H9 (cell line): ENCODE results near the gene TCTA. TPM values are rescaled to one million over a fixed set of nuclear protein-coding genes. Genes with fewer than 3 reads are reported as not detected.

Experiments used
- DNase-seq: peaks from one replicate; pipeline ENCODE4 v3.0.0-alpha.2; 2017
- H2AFZ ChIP-seq: one replicate; pipeline ENCODE4 v1.6.1; 2013; ENCODE audit warnings: mild to moderate bottlenecking, low read length, control low read depth, moderate library complexity
- H2AK5ac ChIP-seq: 2 replicates; pipeline ENCODE4 v1.6.1; 2013; ENCODE audit warnings: low read length, control low read depth, mixed read lengths; ENCODE audit not compliant: insufficient read length
- H2BK120ac ChIP-seq: one replicate; pipeline ENCODE4 v1.6.1; 2013; ENCODE audit warnings: low read depth, mild to moderate bottlenecking, low read length, control low read depth, inconsistent platforms; ENCODE audit not compliant: poor library complexity, severe bottlenecking
- H2BK12ac ChIP-seq: 2 replicates; pipeline ENCODE4 v1.6.1; 2013; ENCODE audit warnings: low read length, control low read depth, mixed read lengths, low read depth; ENCODE audit not compliant: insufficient read length
- H2BK15ac ChIP-seq: 2 replicates; pipeline ENCODE4 v1.6.1; 2013; ENCODE audit warnings: low read depth, low read length, control low read depth
- H2BK20ac ChIP-seq: one replicate; pipeline ENCODE4 v1.6.1; 2013; ENCODE audit warnings: low read depth, mild to moderate bottlenecking, low read length, control low read depth, inconsistent platforms; ENCODE audit not compliant: poor library complexity, severe bottlenecking
- H2BK5ac ChIP-seq: 2 replicates; pipeline ENCODE4 v1.6.1; 2013; ENCODE audit warnings: low read length, control low read depth, mixed read lengths; ENCODE audit not compliant: insufficient read length
- H3K14ac ChIP-seq: 2 replicates; pipeline ENCODE4 v1.6.1; 2013; ENCODE audit warnings: low read length, control low read depth; ENCODE audit not compliant: insufficient read depth
- H3K18ac ChIP-seq: 2 replicates; pipeline ENCODE4 v1.6.1; 2013; ENCODE audit warnings: low read depth, mild to moderate bottlenecking, mixed read lengths, low read length, control low read depth; ENCODE audit not compliant: insufficient read length
- H3K23ac ChIP-seq: 2 replicates; pipeline ENCODE4 v1.6.1; 2013; ENCODE audit warnings: low read length, control low read depth, mixed read lengths, low read depth; ENCODE audit not compliant: insufficient read length
- H3K23me2 ChIP-seq: 2 replicates; pipeline ENCODE4 v1.6.1; 2013; ENCODE audit warnings: low read depth, mild to moderate bottlenecking, mixed read lengths, low read length, control low read depth; ENCODE audit not compliant: insufficient read length, poor library complexity, severe bottlenecking
- H3K27ac ChIP-seq: 2 replicates; pipeline ENCODE4 v1.5.1; 2013; ENCODE audit warnings: low read length, control low read depth, mixed read lengths, low read depth; ENCODE audit not compliant: insufficient read length
- H3K27me3 ChIP-seq: 2 replicates; pipeline ENCODE4 v1.6.1; 2013; ENCODE audit warnings: low read length, control low read depth, inconsistent platforms; ENCODE audit not compliant: insufficient read depth
- H3K4ac ChIP-seq: 2 replicates; pipeline ENCODE4 v1.6.1; 2013; ENCODE audit warnings: low read depth, mild to moderate bottlenecking, control low read depth, inconsistent platforms, low read length, moderate library complexity
- H3K4me1 ChIP-seq: 2 replicates; pipeline ENCODE4 v1.6.1; 2013; ENCODE audit warnings: low read length, control low read depth, inconsistent platforms; ENCODE audit not compliant: insufficient read depth
- H3K4me2 ChIP-seq: 2 replicates; pipeline ENCODE4 v1.6.1; 2013; ENCODE audit warnings: low read length, control low read depth, mixed read lengths; ENCODE audit not compliant: insufficient read length, insufficient read depth
- H3K56ac ChIP-seq: 2 replicates; pipeline ENCODE4 v1.6.1; 2013; ENCODE audit warnings: low read depth, mild to moderate bottlenecking, mixed read lengths, low read length, control low read depth; ENCODE audit not compliant: insufficient read length
- H3K79me1 ChIP-seq: 2 replicates; pipeline ENCODE4 v1.6.1; 2013; ENCODE audit warnings: low read depth, mild to moderate bottlenecking, moderate library complexity, low read length, control low read depth, inconsistent platforms; ENCODE audit not compliant: insufficient read depth, poor library complexity, severe bottlenecking
- H3K79me2 ChIP-seq: 2 replicates; pipeline ENCODE4 v1.6.1; 2013; ENCODE audit warnings: low read length, control low read depth, inconsistent platforms; ENCODE audit not compliant: insufficient read depth
- H3K9ac ChIP-seq: 2 replicates; pipeline ENCODE4 v1.6.1; 2013; ENCODE audit warnings: low read length, control low read depth, mixed read lengths; ENCODE audit not compliant: insufficient read length; ENCODE audit errors: extremely low read depth
- H3K9me3 ChIP-seq: one replicate; pipeline ENCODE4 v1.6.1; 2013; ENCODE audit warnings: low read depth, low read length, inconsistent platforms; ENCODE audit not compliant: control insufficient read depth
- H3T11ph ChIP-seq: one replicate; pipeline ENCODE4 v1.6.1; 2013; ENCODE audit warnings: mild to moderate bottlenecking, low read length, control low read depth, inconsistent platforms
- H4K20me1 ChIP-seq: one replicate; pipeline ENCODE4 v1.6.1; 2013; ENCODE audit not compliant: control insufficient read depth, insufficient read length, insufficient read depth
- H4K5ac ChIP-seq: 2 replicates; pipeline ENCODE4 v1.6.1; 2013; ENCODE audit warnings: low read depth, mild to moderate bottlenecking, mixed read lengths, low read length, control low read depth; ENCODE audit not compliant: insufficient read length
- H4K8ac ChIP-seq: replicated peaks from 2 replicates; pipeline ENCODE4 v1.6.1; 2013; ENCODE audit warnings: low read length, control low read depth, mixed read lengths, low read depth; ENCODE audit not compliant: insufficient read length
- H4K91ac ChIP-seq: 2 replicates; pipeline ENCODE4 v1.6.1; 2013; ENCODE audit warnings: low read depth, mild to moderate bottlenecking, moderate library complexity, mixed read lengths, low read length, control low read depth; ENCODE audit not compliant: insufficient read length
- H3K27ac Mint-ChIP-seq, 3 experiments: 2 replicates in 2 of 3; 3 replicates in 1 of 3; pipeline ENCODE4 v1.8.0; 2020 to 2021; ENCODE audit warnings: mixed read lengths in 3 of 3, mild to moderate bottlenecking in 1 of 3, moderate library complexity in 1 of 3
- H3K27me3 Mint-ChIP-seq: 2 replicates; pipeline ENCODE4 v1.8.0; 2021; ENCODE audit warnings: low read depth, mild to moderate bottlenecking, moderate library complexity, mixed read lengths
- H3K36me3 Mint-ChIP-seq, 3 experiments: 2 replicates in 2 of 3; 3 replicates in 1 of 3; pipeline ENCODE4 v1.8.0; 2020 to 2021; ENCODE audit warnings: low read depth in 3 of 3, mixed read lengths in 3 of 3; ENCODE audit not compliant: insufficient read depth in 1 of 3
- H3K4me1 Mint-ChIP-seq, 2 experiments: 2 replicates each; pipeline ENCODE4 v1.8.0; 2020; ENCODE audit warnings: mixed read lengths in 2 of 2
- H3K4me3 Mint-ChIP-seq, 2 experiments: 2 replicates in 1 of 2; 3 replicates in 1 of 2; pipeline ENCODE4 v1.8.0; 2020 to 2021; ENCODE audit warnings: mild to moderate bottlenecking in 2 of 2, mixed read lengths in 2 of 2, moderate library complexity in 1 of 2
- H3K9me3 Mint-ChIP-seq, 2 experiments: 2 replicates in 1 of 2; 3 replicates in 1 of 2; pipeline ENCODE4 v1.8.0; 2020; ENCODE audit warnings: mild to moderate bottlenecking in 2 of 2, mixed read lengths in 2 of 2, moderate library complexity in 1 of 2
- CTCF ChIP-seq: fragments of 200-600 bp; sonication (generic); conservative IDR thresholded peaks from 3 replicates; pipeline ENCODE4 v1.8.0; 2021; ENCODE audit warnings: antibody characterized with exemption, mild to moderate bottlenecking
- WGBS: extraction: QIAGEN DNeasy Blood & Tissue Kit; methylation state at CpG from one replicate; pipeline ENCODE4 v1.1.7; 2013; ENCODE audit warnings: missing lambda C conversion rate, low lambda C conversion rate, mixed read lengths; ENCODE audit not compliant: insufficient read length; ENCODE audit errors: extremely low coverage; 5-methylcytosine and 5-hydroxymethylcytosine counted together
- total RNA-seq: library from RNA; stranded (reverse); gene quantifications from 2 replicates; pipeline ENCODE4 v1.2.1, GENCODE V29; 2021

The TCTA gene
- total RNA-seq, 1 experiment from 2014 or later: 11.2 TPM

- Histone ChIP-seq H2BK15ac (no peak overlapping the region), H2AFZ (no peak overlapping the region), H4K20me1 (no peaks in the 10 kb centered on the region), H3K4me1 (no peaks in the 10 kb centered on the region), H3K23ac (no peak overlapping the region), H3K79me1 (peaks cover 14% of the 10 kb centered on the region), H3K23me2 (no peaks in the 10 kb centered on the region), H4K8ac (no peak overlapping the region), H3K4ac (no peak overlapping the region), H2AK5ac (no peak overlapping the region), H3K27me3 (no peaks in the 10 kb centered on the region), H2BK12ac (no peak overlapping the region), H3K56ac (no peak overlapping the region), H3K4me2 (no peak overlapping the region), H4K5ac (no peak overlapping the region), H3T11ph (no peak overlapping the region), H2BK5ac (no peak overlapping the region), H3K18ac (no peak overlapping the region), H3K27ac (no peak overlapping the region), H3K14ac (no peak overlapping the region), H3K9ac (no peak overlapping the region), H2BK20ac (no peak overlapping the region), H2BK120ac (no peak overlapping the region), H3K79me2 (peaks cover 72% of the 10 kb centered on the region), H3K9me3 (no peaks in the 10 kb centered on the region), H4K91ac (no peak overlapping the region)
- peaks cover 9 to 21% (median 11%) of the 10 kb centered on the region in 3 experiments; a peak in 6 of 7 replicates for H3K36me3 Mint-ChIP-seq
- DNase-seq: no peak
- H3K4me1 Mint-ChIP-seq: peaks cover 25 to 29% of the 10 kb centered on the region in 2 experiments
- TF ChIP-seq CTCF: no peak
- no peaks in the 10 kb centered on the region for H3K27me3 Mint-ChIP-seq
- H3K9me3 Mint-ChIP-seq: no peaks in the 10 kb centered on the region; a peak in 1 of 5 replicates
- H3K27ac Mint-ChIP-seq: peak overlapping the region in 1 of 3 experiments; percentile 55; a peak in 2 of 7 replicates
- no peak overlapping the region; a peak in 1 of 5 replicates for H3K4me3 Mint-ChIP-seq
- no CpG with 5 or more reads among the region's 17 CpGs for WGBS
Observed at GRCh38 chr3:49406571-49407565, 5.4 kb upstream of the TCTA start.
